ENCODE data around the gene CCDC88C.
"Not testable (repeated sequence)": the region's sequence is repeated elsewhere in the genome, so short reads cannot be mapped to it uniquely, and the experiment has no call there.

CCDC88C gene

GRCh38 chr14:91242635-91243034 is 175.0 kb downstream of the CCDC88C start:
- no peak for FAIRE-seq

- no peak for FAIRE-seq
These were observed 175.8 kb downstream of the CCDC88C start for GRCh38 chr14:91241863-91242262.

GRCh38 chr14:91238661-91239060 is 179.0 kb downstream of the CCDC88C start:
- FAIRE-seq = no peak

- no peak for FAIRE-seq
These were observed 179.5 kb downstream of the CCDC88C start for GRCh38 chr14:91238085-91238484.

GRCh38 chr14:91237219-91237618 is 180.4 kb downstream of the CCDC88C start:
- FAIRE-seq = no peak

- FAIRE-seq = no peak
These were observed 181.8 kb downstream of the CCDC88C start for GRCh38 chr14:91235841-91236240.

- no peak for FAIRE-seq
These were observed 182.9 kb downstream of the CCDC88C start for GRCh38 chr14:91234791-91235114.

GRCh38 chr14:91233936-91234790 is 183.5 kb downstream of the CCDC88C start:
- no peak for FAIRE-seq

- no peak for FAIRE-seq
These were observed 185.0 kb downstream of the CCDC88C start for GRCh38 chr14:91232603-91233002.

- FAIRE-seq = no peak
These were observed 185.6 kb downstream of the CCDC88C start for GRCh38 chr14:91232052-91232451.

GRCh38 chr14:91231446-91231845 is 186.2 kb downstream of the CCDC88C start:
- FAIRE-seq = no peak

GRCh38 chr14:91230397-91231035 is 187.1 kb downstream of the CCDC88C start:
- no peak for FAIRE-seq

- FAIRE-seq = no peak
These were observed 187.8 kb downstream of the CCDC88C start for GRCh38 chr14:91229743-91230200.

- no peak for FAIRE-seq
These were observed 188.6 kb downstream of the CCDC88C start for GRCh38 chr14:91229005-91229382.

- FAIRE-seq = no peak
These were observed 189.3 kb downstream of the CCDC88C start for GRCh38 chr14:91228112-91229004.

- no peak for FAIRE-seq
These were observed 190.4 kb downstream of the CCDC88C start for GRCh38 chr14:91227183-91227628.

GRCh38 chr14:91226360-91226759 is 191.3 kb downstream of the CCDC88C start:
- not testable (repeated sequence) for FAIRE-seq

- FAIRE-seq = no peak
These were observed 192.6 kb downstream of the CCDC88C start for GRCh38 chr14:91225025-91225424.

GRCh38 chr14:91223028-91223783 is 194.4 kb downstream of the CCDC88C start:
- FAIRE-seq = no peak
